Ishikawa (cell line): ENCODE results near the gene SLC6A3.

Experiments
- CEBPB ChIP-seq: IDR thresholded peaks from 2 replicates; pipeline ENCODE4 v1.6.1; 2012
- CREB1 ChIP-seq: IDR thresholded peaks from 2 replicates; pipeline ENCODE4 v1.6.1; 2012; ENCODE audit warnings: low read depth
- EGR1 ChIP-seq: IDR thresholded peaks from 2 replicates; pipeline ENCODE4 v1.6.1; 2012
- EP300 ChIP-seq: IDR thresholded peaks from 2 replicates; pipeline ENCODE4 v1.6.1; 2012; ENCODE audit warnings: borderline replicate concordance
- FOXM1 ChIP-seq: IDR thresholded peaks from 2 replicates; pipeline ENCODE4 v1.6.1; 2012; ENCODE audit warnings: low read depth, borderline replicate concordance
- MAX ChIP-seq: IDR thresholded peaks from 2 replicates; pipeline ENCODE4 v1.6.1; 2012
- NFIC ChIP-seq: IDR thresholded peaks from 2 replicates; pipeline ENCODE4 v1.6.1; 2012
- RAD21 ChIP-seq: IDR thresholded peaks from 2 replicates; pipeline ENCODE4 v1.6.1; 2012; ENCODE audit warnings: low read depth
- TAF1 ChIP-seq: IDR thresholded peaks from 2 replicates; pipeline ENCODE4 v1.6.1; 2012; ENCODE audit warnings: low read depth, mild to moderate bottlenecking
- TCF12 ChIP-seq: IDR thresholded peaks from 2 replicates; pipeline ENCODE4 v1.6.1; 2012; ENCODE audit warnings: low read depth
- TEAD4 ChIP-seq: IDR thresholded peaks from 2 replicates; pipeline ENCODE4 v1.6.1; 2012
- USF1 ChIP-seq: IDR thresholded peaks from 2 replicates; pipeline ENCODE4 v1.6.1; 2012
- YY1 ChIP-seq: IDR thresholded peaks from 2 replicates; pipeline ENCODE4 v1.6.1; 2012; ENCODE audit warnings: low read depth
- ZBTB7A ChIP-seq: IDR thresholded peaks from 2 replicates; pipeline ENCODE4 v1.6.1; 2012; ENCODE audit warnings: low read depth

The SLC6A3 gene

GRCh38 chr5:1344975-1345838, 100.0 kb downstream of the SLC6A3 start, which contains the start of gene CLPTM1L:
TSS of gene CLPTM1L (minus strand) at chr5:1345099. CDS start at chr5:1344841, 258 bp downstream.
- TF ChIP-seq EGR1, result no peak
- TF ChIP-seq EP300, result no peak
- TF ChIP-seq ZBTB7A, result 0 out of 2 replicates have a peak, but pooled peaks have one; percentile 43
- peak; percentile 92 for TF ChIP-seq CREB1
- TF ChIP-seq USF1, result peak; percentile 28; the same call in 1 of the 2 replicates
- TF ChIP-seq MAX, result peak; percentile 40; the same call in 1 of the 2 replicates
- peak; percentile 70; the same call in 1 of the 2 replicates for TF ChIP-seq TAF1
- peak; percentile 16; the same call in 1 of the 2 replicates for TF ChIP-seq TCF12

- TF ChIP-seq CREB1 (no peak), YY1 (no peak), USF1 (no peak), MAX (no peak)
Measured at GRCh38 chr5:1343931-1344901, 101.0 kb downstream of the SLC6A3 start.

GRCh38 chr5:1343315-1343751, 101.9 kb downstream of the SLC6A3 start:
- TF ChIP-seq MAX, result no peak
- TF ChIP-seq TEAD4, result no peak
- TF ChIP-seq ZBTB7A, result no peak
- TF ChIP-seq RAD21, result no peak
- TF ChIP-seq USF1, result no peak
- no peak for TF ChIP-seq CREB1
- no peak for TF ChIP-seq FOXM1
- TF ChIP-seq TCF12, result no peak
- no peak for TF ChIP-seq TAF1
- TF ChIP-seq YY1, result no peak
- no peak for TF ChIP-seq NFIC
- no peak for TF ChIP-seq CEBPB
- TF ChIP-seq EGR1, result no peak
